Heart left ventricle (tissue), 13 donors: ENCODE results near the gene ATP8A1.

Source experiments
- POLR2A ChIP-seq, 2 donors: fragments of 450-650 bp; IDR thresholded peaks; one replicate each; pipeline ENCODE4 v1.6.1; 2017; ENCODE audit warnings: antibody characterized with exemption in 2 of 2, mild to moderate bottlenecking in 2 of 2, moderate library complexity in 2 of 2
- TF ChIP-seq, protein P1 (sequence below), 12 donors: fragments of 200-600 bp; sonication (generic) in 4 of 12; IDR thresholded peaks; one replicate each; pipeline versions ENCODE4 v1.5.0 to v1.8.0; 2018 to 2022; ENCODE audit warnings: antibody characterized with exemption in 12 of 12, mild to moderate bottlenecking in 5 of 12
- donor health status: ischemic (EF 13 %, LVEDD 7.1; RV severe dilation, severe dysfunction).
- donor health status: DM: no; HTN: yes; CAD: no.
- donor health status: DM: no; HTN: no; CAD: no.
- donor health status: ischemic (EF 25% LVEDD 6.9; RV normal size, moderate dysfunction).
- donor health status: ischemic (EF 25% LVEDD 5.7; RV mildly dilated, moderate dysfunction).
- donor health status: ischemic (EF 35%, LVEDD 5.7; RV mildly dilated, moderate dysfunction).
- donor health status: nonischemic (EF 11% LVEDD 7.7; RV severe dilation, severe dysfunction).
- donor health status: DM: yes; HTN: yes; CAD: no.
- donor health status: PGD.
- donor health status: ischemic (EF 29% LVEDD 5.4; RV normal size, mild dysfunction).
- donor health status: nonischemic (EF 23%, LVEDD 6.1; RV moderate dilation, normal function).

DNA sequence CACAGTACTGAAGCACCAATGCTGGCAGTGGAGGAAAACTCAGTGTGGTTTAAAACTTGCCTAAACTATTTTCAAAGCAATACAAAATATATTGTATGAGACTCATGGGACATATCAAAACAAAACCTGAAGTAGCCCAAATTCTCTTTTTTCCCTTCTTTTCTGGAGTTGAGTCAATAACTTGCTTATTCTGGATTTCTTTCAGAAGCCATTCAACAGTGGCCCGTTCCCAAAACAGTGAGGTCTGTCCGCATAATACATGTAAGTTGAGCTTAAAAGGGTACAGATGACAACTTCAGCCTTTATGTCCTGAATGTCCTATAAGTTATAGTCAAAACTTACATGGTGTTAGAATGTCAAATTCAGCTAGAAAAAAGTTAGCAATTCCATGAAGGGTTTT, 158.9 kb downstream of the ATP8A1 start:
- TF ChIP-seq, protein P1, sequence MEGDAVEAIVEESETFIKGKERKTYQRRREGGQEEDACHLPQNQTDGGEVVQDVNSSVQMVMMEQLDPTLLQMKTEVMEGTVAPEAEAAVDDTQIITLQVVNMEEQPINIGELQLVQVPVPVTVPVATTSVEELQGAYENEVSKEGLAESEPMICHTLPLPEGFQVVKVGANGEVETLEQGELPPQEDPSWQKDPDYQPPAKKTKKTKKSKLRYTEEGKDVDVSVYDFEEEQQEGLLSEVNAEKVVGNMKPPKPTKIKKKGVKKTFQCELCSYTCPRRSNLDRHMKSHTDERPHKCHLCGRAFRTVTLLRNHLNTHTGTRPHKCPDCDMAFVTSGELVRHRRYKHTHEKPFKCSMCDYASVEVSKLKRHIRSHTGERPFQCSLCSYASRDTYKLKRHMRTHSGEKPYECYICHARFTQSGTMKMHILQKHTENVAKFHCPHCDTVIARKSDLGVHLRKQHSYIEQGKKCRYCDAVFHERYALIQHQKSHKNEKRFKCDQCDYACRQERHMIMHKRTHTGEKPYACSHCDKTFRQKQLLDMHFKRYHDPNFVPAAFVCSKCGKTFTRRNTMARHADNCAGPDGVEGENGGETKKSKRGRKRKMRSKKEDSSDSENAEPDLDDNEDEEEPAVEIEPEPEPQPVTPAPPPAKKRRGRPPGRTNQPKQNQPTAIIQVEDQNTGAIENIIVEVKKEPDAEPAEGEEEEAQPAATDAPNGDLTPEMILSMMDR (IDR thresholded peaks at IDR 0.05) = no peak
- no peak for TF ChIP-seq POLR2A (IDR thresholded peaks at IDR 0.05)
